Natural killer cell treated with Interleukin-12 subunit alpha and Interleukin-12 subunit beta and Interleukin-15 and Interleukin-18, amount 100 ng/mL, for 72 hours (primary cell): ENCODE results near the gene PLEKHA7. TPM values are rescaled to one million over a fixed set of nuclear protein-coding genes. Genes with fewer than 3 reads are reported as not detected.

Source experiments
- ATAC-seq, 2 donors: fragments of 150-1000 bp; cut with Tn5 transposase in 1 of 2; sonication (Bioruptor Pico), chemical (Tn5 transposase) in 1 of 2; 2 replicates each; pipeline ENCODE4 v1.10.0; 2021
- DNase-seq: peaks from one replicate; pipeline ENCODE4 v3.0.0; 2022; ENCODE audit warnings: low spot score
- H3K27ac Mint-ChIP-seq, 2 donors: 1 replicate in 1 of 2; 2 replicates in 1 of 2; pipeline ENCODE4 v1.8.0; 2022; ENCODE audit warnings: mixed read lengths in 2 of 2, mild to moderate bottlenecking in 1 of 2, moderate library complexity in 1 of 2
- H3K27me3 Mint-ChIP-seq, 2 donors: 1 replicate in 1 of 2; 2 replicates in 1 of 2; pipeline ENCODE4 v1.8.0; 2022; ENCODE audit warnings: mixed read lengths in 2 of 2
- H3K36me3 Mint-ChIP-seq: one replicate; pipeline ENCODE4 v1.8.0; 2022; ENCODE audit warnings: mixed read lengths
- H3K4me1 Mint-ChIP-seq, 2 donors: 1 replicate in 1 of 2; 2 replicates in 1 of 2; pipeline ENCODE4 v1.8.0; 2022; ENCODE audit warnings: low read depth in 2 of 2, mixed read lengths in 2 of 2, mild to moderate bottlenecking in 1 of 2
- H3K4me3 Mint-ChIP-seq: one replicate; pipeline ENCODE4 v1.8.0; 2022; ENCODE audit warnings: mixed read lengths
- H3K9me3 Mint-ChIP-seq: 2 replicates; pipeline ENCODE4 v1.8.0; 2022; ENCODE audit warnings: mixed read lengths
- total RNA-seq, 2 donors: library from RNA; stranded (reverse); gene quantifications; one replicate each; pipeline ENCODE4 v1.2.3, GENCODE V29; 2022

Gene PLEKHA7
- total RNA-seq, 2 donors from 2014 or later, result 0.10 to 0.84 TPM

- no peaks in the 10 kb centered on the region for H3K9me3 Mint-ChIP-seq
- H3K27ac Mint-ChIP-seq, result no peak overlapping the region
- ATAC-seq (peak in 1 of 2 donors; percentile 12), DNase-seq (no peak)
- H3K4me1 Mint-ChIP-seq, result no peaks in the 10 kb centered on the region
- no peaks in the 10 kb centered on the region for H3K36me3 Mint-ChIP-seq
- no peak overlapping the region for H3K4me3 Mint-ChIP-seq
- H3K27me3 Mint-ChIP-seq, result peaks cover 0 to 7% of the 10 kb centered on the region in 2 donors
These were observed 223.6 kb downstream of the PLEKHA7 start for GRCh38 chr11:16790486-16791190.

- no peaks in the 10 kb centered on the region for H3K4me1 Mint-ChIP-seq
- no peaks in the 10 kb centered on the region for H3K36me3 Mint-ChIP-seq
- ATAC-seq (no peak), DNase-seq (no peak)
- H3K9me3 Mint-ChIP-seq, result no peaks in the 10 kb centered on the region
- no peak overlapping the region for H3K4me3 Mint-ChIP-seq
- peaks cover 0 to 7% of the 10 kb centered on the region in 2 donors for H3K27me3 Mint-ChIP-seq
- H3K27ac Mint-ChIP-seq, result no peak overlapping the region
These were observed 224.4 kb downstream of the PLEKHA7 start for GRCh38 chr11:16789560-16790485.

GRCh38 chr11:16789063-16789420 is 225.2 kb downstream of the PLEKHA7 start:
- DNase-seq (no peak), ATAC-seq (no peak)
- Mint-ChIP-seq H3K4me1 (no peaks in the 10 kb centered on the region), H3K27me3 (peaks cover 0 to 7% of the 10 kb centered on the region in 2 donors), H3K36me3 (no peaks in the 10 kb centered on the region), H3K4me3 (no peak overlapping the region), H3K9me3 (no peaks in the 10 kb centered on the region), H3K27ac (no peak overlapping the region)

- Mint-ChIP-seq H3K27ac (no peak overlapping the region), H3K36me3 (no peaks in the 10 kb centered on the region), H3K9me3 (no peaks in the 10 kb centered on the region), H3K4me3 (no peak overlapping the region), H3K27me3 (peaks cover 0 to 7% of the 10 kb centered on the region in 2 donors), H3K4me1 (no peaks in the 10 kb centered on the region)
- ATAC-seq (peak; percentile 55 to 61), DNase-seq (peak; percentile 73)
These were observed 225.8 kb downstream of the PLEKHA7 start for GRCh38 chr11:16788141-16789062.

GRCh38 chr11:16787035-16787742 is 227.0 kb downstream of the PLEKHA7 start:
- no peak overlapping the region for H3K4me3 Mint-ChIP-seq
- no peak for DNase-seq
- peaks cover 0 to 7% of the 10 kb centered on the region in 2 donors for H3K27me3 Mint-ChIP-seq
- no peaks in the 10 kb centered on the region for H3K36me3 Mint-ChIP-seq
- H3K4me1 Mint-ChIP-seq, result no peaks in the 10 kb centered on the region
- no peak for ATAC-seq
- H3K9me3 Mint-ChIP-seq, result no peaks in the 10 kb centered on the region
- H3K27ac Mint-ChIP-seq, result no peak overlapping the region

GRCh38 chr11:16786131-16786530 is 228.1 kb downstream of the PLEKHA7 start:
- no peaks in the 10 kb centered on the region for H3K4me1 Mint-ChIP-seq
- no peaks in the 10 kb centered on the region for H3K9me3 Mint-ChIP-seq
- no peaks in the 10 kb centered on the region for H3K27me3 Mint-ChIP-seq
- H3K27ac Mint-ChIP-seq, result no peak overlapping the region
- no peaks in the 10 kb centered on the region for H3K36me3 Mint-ChIP-seq
- ATAC-seq, result no peak
- peak; percentile 26 for DNase-seq
- H3K4me3 Mint-ChIP-seq, result no peak overlapping the region

GRCh38 chr11:16785520-16786128 is 228.6 kb downstream of the PLEKHA7 start:
- ATAC-seq (peak; percentile 64), DNase-seq (peak; percentile 64)
- no peaks in the 10 kb centered on the region for H3K9me3 Mint-ChIP-seq
- H3K36me3 Mint-ChIP-seq, result no peaks in the 10 kb centered on the region
- H3K27me3 Mint-ChIP-seq, result no peaks in the 10 kb centered on the region
- H3K27ac Mint-ChIP-seq, result no peak overlapping the region
- H3K4me3 Mint-ChIP-seq, result no peak overlapping the region
- H3K4me1 Mint-ChIP-seq, result no peaks in the 10 kb centered on the region

GRCh38 chr11:16784666-16785065 is 229.5 kb downstream of the PLEKHA7 start:
- DNase-seq, result no peak
- Mint-ChIP-seq H3K4me3 (no peak overlapping the region), H3K27ac (no peak overlapping the region), H3K9me3 (no peaks in the 10 kb centered on the region), H3K36me3 (no peaks in the 10 kb centered on the region), H3K4me1 (no peaks in the 10 kb centered on the region), H3K27me3 (no peaks in the 10 kb centered on the region)
- no peak for ATAC-seq

GRCh38 chr11:16784097-16784496 is 230.1 kb downstream of the PLEKHA7 start:
- Mint-ChIP-seq H3K9me3 (no peaks in the 10 kb centered on the region), H3K27me3 (no peaks in the 10 kb centered on the region), H3K4me1 (no peaks in the 10 kb centered on the region), H3K4me3 (no peak overlapping the region), H3K27ac (no peak overlapping the region), H3K36me3 (no peaks in the 10 kb centered on the region)
- ATAC-seq (no peak), DNase-seq (no peak)

GRCh38 chr11:16783321-16783801 is 230.9 kb downstream of the PLEKHA7 start:
- ATAC-seq (no peak), DNase-seq (peak; percentile 57)
- Mint-ChIP-seq H3K4me3 (no peak overlapping the region), H3K27ac (no peak overlapping the region), H3K9me3 (no peaks in the 10 kb centered on the region), H3K27me3 (no peaks in the 10 kb centered on the region), H3K36me3 (no peaks in the 10 kb centered on the region), H3K4me1 (no peaks in the 10 kb centered on the region)

GRCh38 chr11:16781936-16782919 is 232.0 kb downstream of the PLEKHA7 start:
- no peaks in the 10 kb centered on the region for H3K9me3 Mint-ChIP-seq
- H3K4me1 Mint-ChIP-seq, result no peaks in the 10 kb centered on the region
- ATAC-seq, result no peak
- no peak overlapping the region for H3K4me3 Mint-ChIP-seq
- H3K27me3 Mint-ChIP-seq, result no peaks in the 10 kb centered on the region
- DNase-seq, result peak; percentile 44
- no peak overlapping the region for H3K27ac Mint-ChIP-seq
- no peaks in the 10 kb centered on the region for H3K36me3 Mint-ChIP-seq
